K562 (cell line): ENCODE data around the gene OBSCN.

Source experiments
- MLLT1 ChIP-seq, 2 experiments: fragments of 450-650 bp; IDR thresholded peaks; 2 replicates each; pipeline ENCODE4 v1.6.1; 2016
- REST ChIP-seq, 2 experiments: fragments of 450-650 bp; formaldehyde crosslinking in 1 of 2; IDR thresholded peaks; 2 replicates each; pipeline versions ENCODE4 v1.4.0 to v1.6.1; 2014 to 2020; ENCODE audit warnings: mild to moderate bottlenecking in 2 of 2, borderline replicate concordance in 1 of 2, low read depth in 1 of 2

GRCh38 chr1:228272331-228272791 is 64.5 kb downstream of the OBSCN start:
- TF ChIP-seq MLLT1 (IDR thresholded peaks at IDR 0.05), result no peak
- no peak for TF ChIP-seq REST (IDR thresholded peaks at IDR 0.05; ENCODE audit: borderline replicate concordance)
- TF ChIP-seq REST (CRISPR knock-in tag; IDR thresholded peaks at IDR 0.05; ENCODE audit: low read depth), result no peak
